IMR-90 (cell line): ENCODE data around the gene SLIT3. TPM values are rescaled to one million over a fixed set of nuclear protein-coding genes. Genes with fewer than 3 reads are reported as not detected.

Source experiments
- ATAC-seq: fragments of 200-7000 bp; cut with Tn5 transposase; 2 replicates; pipeline ENCODE4 v1.9.1; 2020; ENCODE audit warnings: low read depth, mild to moderate bottlenecking, moderate library complexity
- BruUV-seq: library from RNA; stranded (reverse); fragments of 400-500 nt; replicated peaks from 2 replicates; lab custom pipeline; 2021; lab: Mats Ljungman, UMichigan
- CTCF ChIA-PET: fragments of 300-600 bp; formaldehyde crosslinking; extraction: SDS; loops from one replicate; lab custom pipeline; 2021; ENCODE audit warnings: antibody characterized with exemption; lab: Yijun Ruan, JAX
- POLR2A ChIA-PET: fragments of 300-600 bp; sonication (Branson Sonifier 250); formaldehyde crosslinking; loops from one replicate; lab custom pipeline; 2022; ENCODE audit warnings: antibody characterized with exemption; ENCODE audit not compliant: unreplicated experiment; lab: Charles Lee
- DNase-seq: peaks from one replicate; pipeline ENCODE4 v3.0.0; 2013
- H2AFZ ChIP-seq: replicated peaks from 2 replicates; pipeline ENCODE3; 2013; ENCODE audit warnings: low read length, mild to moderate bottlenecking; ENCODE audit not compliant: poor library complexity
- H2AK5ac ChIP-seq: 2 replicates; pipeline ENCODE4 v1.6.1; 2013; ENCODE audit warnings: low read depth, low read length, inconsistent platforms
- H2AK9ac ChIP-seq: replicated peaks from 2 replicates; pipeline ENCODE3; 2013; ENCODE audit warnings: mild to moderate bottlenecking, low read depth, low read length, moderate library complexity; ENCODE audit not compliant: poor library complexity
- H2BK120ac ChIP-seq: 2 replicates; pipeline ENCODE4 v1.6.1; 2013; ENCODE audit warnings: low read depth, low read length, inconsistent platforms
- H2BK15ac ChIP-seq: 3 replicates; pipeline ENCODE4 v1.6.1; 2013; ENCODE audit warnings: low read depth, low read length, inconsistent platforms
- H2BK20ac ChIP-seq: 2 replicates; pipeline ENCODE4 v1.6.1; 2013; ENCODE audit warnings: low read depth, mild to moderate bottlenecking, inconsistent platforms, low read length, moderate library complexity
- H2BK5ac ChIP-seq: 2 replicates; pipeline ENCODE4 v1.6.1; 2013; ENCODE audit warnings: mild to moderate bottlenecking, low read depth, low read length, inconsistent platforms; ENCODE audit not compliant: poor library complexity, severe bottlenecking
- H3K14ac ChIP-seq: replicated peaks from 2 replicates; pipeline ENCODE4 v1.6.1; 2013; ENCODE audit warnings: low read depth, low read length, inconsistent platforms
- H3K18ac ChIP-seq: 2 replicates; pipeline ENCODE4 v1.6.1; 2013; ENCODE audit warnings: low read depth, low read length, control low read depth
- H3K23ac ChIP-seq: 2 replicates; pipeline ENCODE4 v1.6.1; 2013; ENCODE audit warnings: low read depth, low read length, inconsistent platforms
- H3K27ac ChIP-seq: 2 replicates; pipeline ENCODE4 v1.5.1; 2013; ENCODE audit warnings: mild to moderate bottlenecking, control low read depth, low read length; ENCODE audit not compliant: insufficient read depth
- H3K27me3 ChIP-seq: 2 replicates; pipeline ENCODE4 v1.6.1; 2013; ENCODE audit warnings: low read length; ENCODE audit not compliant: control insufficient read depth, insufficient read depth
- H3K36me3 ChIP-seq: 2 replicates; pipeline ENCODE4 v1.6.1; 2013; ENCODE audit warnings: low read length, mixed read lengths; ENCODE audit not compliant: control insufficient read depth, insufficient read depth
- H3K4ac ChIP-seq: 2 replicates; pipeline ENCODE4 v1.6.1; 2013; ENCODE audit warnings: low read depth, low read length, inconsistent platforms
- H3K4me1 ChIP-seq: 2 replicates; pipeline ENCODE4 v1.6.1; 2013; ENCODE audit warnings: low read length, mixed read lengths; ENCODE audit not compliant: control insufficient read depth, insufficient read depth
- H3K4me2 ChIP-seq: 2 replicates; pipeline ENCODE4 v1.6.1; 2013; ENCODE audit warnings: low read depth, mild to moderate bottlenecking, control low read depth, low read length, moderate library complexity
- H3K4me3 ChIP-seq: 2 replicates; pipeline ENCODE4 v1.5.1; 2013; ENCODE audit warnings: low read depth, mild to moderate bottlenecking, control low read depth, low read length, moderate library complexity; ENCODE audit not compliant: insufficient read depth
- H3K56ac ChIP-seq: 2 replicates; pipeline ENCODE4 v1.6.1; 2013; ENCODE audit warnings: low read length, inconsistent platforms; ENCODE audit not compliant: insufficient read depth; ENCODE audit errors: extremely low read depth
- H3K79me1 ChIP-seq, 2 experiments: 2 replicates each; pipeline ENCODE4 v1.6.1; 2013; ENCODE audit warnings: low read length in 2 of 2, inconsistent platforms in 1 of 2, low read depth in 1 of 2
- H3K9ac ChIP-seq: 2 replicates; pipeline ENCODE4 v1.6.1; 2013; ENCODE audit warnings: low read depth, low read length, control low read depth
- H3K9me1 ChIP-seq: 2 replicates; pipeline ENCODE4 v1.6.1; 2013; ENCODE audit warnings: low read length, inconsistent platforms; ENCODE audit not compliant: insufficient read depth
- H3K9me3 ChIP-seq: 2 replicates; pipeline ENCODE4 v1.6.1; 2013; ENCODE audit warnings: low read length; ENCODE audit not compliant: control insufficient read depth, insufficient read depth
- H4K20me1 ChIP-seq: 2 replicates; pipeline ENCODE4 v1.6.1; 2013; ENCODE audit warnings: low read length, inconsistent platforms; ENCODE audit not compliant: insufficient read depth
- H4K5ac ChIP-seq: 2 replicates; pipeline ENCODE4 v1.6.1; 2013; ENCODE audit warnings: mild to moderate bottlenecking, low read depth, low read length, control low read depth
- H4K8ac ChIP-seq, 2 experiments: 2 replicates each; pipeline ENCODE4 v1.6.1; 2013; ENCODE audit warnings: low read depth in 2 of 2, low read length in 2 of 2, control low read depth in 1 of 2, inconsistent platforms in 1 of 2
- H4K91ac ChIP-seq: 2 replicates; pipeline ENCODE4 v1.6.1; 2013; ENCODE audit warnings: low read depth, low read length, inconsistent platforms; ENCODE audit not compliant: insufficient read depth
- BHLHE40 ChIP-seq: fragments of 150-350 bp; IDR thresholded peaks from 2 replicates; pipeline ENCODE4 v1.6.1; 2016; ENCODE audit warnings: mild to moderate bottlenecking, low read depth, low read length
- CHD1 ChIP-seq: IDR thresholded peaks from 2 replicates; pipeline ENCODE4 v1.6.1; 2012; ENCODE audit warnings: low read depth, low read length, improper control_type of control experiment
- CTCF ChIP-seq: conservative IDR thresholded peaks from 2 replicates; pipeline ENCODE4 v1.5.1; 2012; ENCODE audit warnings: mild to moderate bottlenecking, low read depth, low read length, improper control_type of control experiment
- ELK1 ChIP-seq: fragments of 150-350 bp; IDR thresholded peaks from 2 replicates; pipeline ENCODE4 v1.6.1; 2016; ENCODE audit warnings: low read depth, mild to moderate bottlenecking, low read length, moderate library complexity, borderline replicate concordance
- FOS ChIP-seq: fragments of 150-350 bp; IDR thresholded peaks from 2 replicates; pipeline ENCODE4 v1.6.1; 2016; ENCODE audit warnings: low read depth, low read length
- MAFK ChIP-seq: IDR thresholded peaks from 2 replicates; pipeline ENCODE4 v1.6.1; 2012; ENCODE audit warnings: low read depth, low read length, improper control_type of control experiment
- MAZ ChIP-seq: IDR thresholded peaks from 2 replicates; pipeline ENCODE4 v1.6.1; 2012; ENCODE audit warnings: low read depth, mild to moderate bottlenecking, low read length, improper control_type of control experiment, moderate library complexity, borderline replicate concordance
- MXI1 ChIP-seq: IDR thresholded peaks from 2 replicates; pipeline ENCODE4 v1.6.1; 2012; ENCODE audit warnings: low read depth, mild to moderate bottlenecking, low read length, moderate library complexity, borderline replicate concordance
- RCOR1 ChIP-seq: IDR thresholded peaks from 2 replicates; pipeline ENCODE4 v1.6.1; 2012; ENCODE audit warnings: mild to moderate bottlenecking, low read length, improper control_type of control experiment; ENCODE audit not compliant: insufficient replicate concordance
- RFX5 ChIP-seq: IDR thresholded peaks from 2 replicates; pipeline ENCODE4 v1.8.0; 2012; ENCODE audit warnings: low read depth, mild to moderate bottlenecking, low read length, moderate library complexity
- SMC3 ChIP-seq: fragments of 150-350 bp; IDR thresholded peaks from 2 replicates; pipeline ENCODE4 v1.6.1; 2016; ENCODE audit warnings: low read depth, mild to moderate bottlenecking, antibody characterized with exemption, low read length, moderate library complexity
- WGBS, 2 experiments: methylation state at CpG; one replicate each; pipeline versions ENCODE4 v1.1.5 to v1.1.7; 2013; ENCODE audit warnings: missing lambda C conversion rate in 2 of 2; ENCODE audit not compliant: insufficient read length in 1 of 2; ENCODE audit errors: extremely low coverage in 2 of 2; 5-methylcytosine and 5-hydroxymethylcytosine counted together
- dilution Hi-C: fragments of 300-500 bp; cut with HindIII; formaldehyde crosslinking; loops from one replicate; pipeline ENCODE4 v1.14.3; 2018; ENCODE audit warnings: low sequenced_read_pairs; ENCODE audit not compliant: unreplicated experiment
- in situ Hi-C: fragments of 300-500 bp; cut with MboI; formaldehyde crosslinking; loops from 3 replicates; pipeline ENCODE4 v1.14.3; 2019; ENCODE audit warnings: low sequenced_read_pairs, inconsistent platforms, mixed read lengths
- intact Hi-C: fragments of 100-400 bp; cut with micrococcal nuclease; formaldehyde crosslinking; loops from 2 replicates; pipeline ENCODE4 v1.10.0; 2022
- polyA plus RNA-seq, 3 experiments: library from polyadenylated mRNA; depleted of rRNA; stranded (reverse); fragments of >200 nt; gene quantifications; 2 replicates each; pipeline ENCODE4 v1.2.3, GENCODE V29; 2012; ENCODE audit warnings: low replicate concordance in 1 of 3
- total RNA-seq: library from RNA; depleted of rRNA; stranded (reverse); fragments of >200 nt; gene quantifications from 2 replicates; pipeline ENCODE4 v1.2.3, GENCODE V29; 2012

SLIT3 gene
- total and polyA plus RNA-seq, 2 of the 4 experiments (the other 2 are of a cell fraction), result 0.18 to 0.50 TPM

GRCh38 chr5:169114466-169115065 lies 186.4 kb downstream of the SLIT3 start:
- Histone ChIP-seq H2AK9ac (no peak overlapping the region), H3K27me3 (no peaks in the 10 kb centered on the region), H3K4ac (no peak overlapping the region), H2BK120ac (no peak overlapping the region), H3K9ac (no peak overlapping the region), H3K14ac (no peak overlapping the region), H4K8ac (no peak overlapping the region), H3K23ac (no peak overlapping the region), H4K5ac (no peak overlapping the region), H4K91ac (no peak overlapping the region), H3K56ac (no peak overlapping the region), H3K9me1 (no peaks in the 10 kb centered on the region), H3K36me3 (no peaks in the 10 kb centered on the region), H2AFZ (no peak overlapping the region), H3K27ac (no peak overlapping the region), H2BK20ac (no peak overlapping the region), H3K4me2 (no peak overlapping the region), H2BK15ac (no peak overlapping the region), H2BK5ac (no peak overlapping the region), H4K20me1 (no peaks in the 10 kb centered on the region), H3K4me1 (no peaks in the 10 kb centered on the region), H3K9me3 (peaks cover 11% of the 10 kb centered on the region), H3K18ac (no peak overlapping the region), H2AK5ac (no peak overlapping the region), H3K79me1 (no peaks in the 10 kb centered on the region), H3K4me3 (no peak overlapping the region)
- DNase-seq, result no peak
- intact Hi-C loops, result no loop called here
- no peak for ATAC-seq
- no CpG with 5 or more reads among the region's 7 CpGs for WGBS, 2 experiments
- no TSS peak for BruUV-seq
- POLR2A ChIA-PET, result no interaction called here
- CTCF ChIA-PET, result no interaction called here
- dilution Hi-C loops, result no loop called here
- in situ Hi-C loops, result no loop called here
- TF ChIP-seq FOS (no peak), RCOR1 (no peak), ELK1 (no peak), RFX5 (no peak), MXI1 (no peak), CHD1 (no peak), MAFK (no peak), MAZ (no peak), SMC3 (no peak), CTCF (no peak), BHLHE40 (no peak)
